Memory B cell (primary cell): ENCODE measurements around the gene MCFD2.

Experiments used
- ATAC-seq: fragments of 150-1000 bp; cut with Tn5 transposase; 2 replicates; pipeline ENCODE4 v1.10.0; 2021; ENCODE audit warnings: low read depth, mild to moderate bottlenecking, moderate library complexity
- DNase-seq, 2 donors: peaks; one replicate each; pipeline ENCODE4 v3.0.0; 2022; ENCODE audit warnings: low spot score in 2 of 2
- H3K27ac Mint-ChIP-seq: one replicate; pipeline ENCODE4 v1.8.0; 2022; ENCODE audit warnings: mild to moderate bottlenecking, moderate library complexity, mixed read lengths
- H3K27me3 Mint-ChIP-seq: one replicate; pipeline ENCODE4 v1.8.0; 2022; ENCODE audit warnings: mixed read lengths
- H3K36me3 Mint-ChIP-seq: one replicate; pipeline ENCODE4 v1.8.0; 2022; ENCODE audit warnings: mild to moderate bottlenecking, mixed read lengths
- H3K4me1 Mint-ChIP-seq: one replicate; pipeline ENCODE4 v1.8.0; 2022; ENCODE audit warnings: mixed read lengths
- H3K4me3 Mint-ChIP-seq: one replicate; pipeline ENCODE4 v1.8.0; 2022; ENCODE audit warnings: mild to moderate bottlenecking, moderate library complexity, mixed read lengths
- H3K9me3 Mint-ChIP-seq: one replicate; pipeline ENCODE4 v1.8.0; 2022; ENCODE audit warnings: mixed read lengths

Gene MCFD2

GRCh38 chr2:46915281-46915810 is at the start of gene MCFD2:
Gene MCFD2 (minus strand): TSS chr2:46915806. CDS start chr2:46909171, 6,635 bp downstream.
- H3K4me1 Mint-ChIP-seq, result peaks cover 31% of the 10 kb centered on the region
- H3K36me3 Mint-ChIP-seq, result no peaks in the 10 kb centered on the region
- no peaks in the 10 kb centered on the region for H3K9me3 Mint-ChIP-seq
- no peaks in the 10 kb centered on the region for H3K27me3 Mint-ChIP-seq
- peak within 1 kb of the TSS; percentile 94 for H3K27ac Mint-ChIP-seq
- H3K4me3 Mint-ChIP-seq, result peak within 1 kb of the TSS; percentile 94
- no peak for DNase-seq
- ATAC-seq, result no peak

- Mint-ChIP-seq H3K4me3 (no peak overlapping the region), H3K9me3 (no peaks in the 10 kb centered on the region), H3K27ac (no peak overlapping the region), H3K36me3 (peaks cover 10% of the 10 kb centered on the region), H3K27me3 (no peaks in the 10 kb centered on the region), H3K4me1 (peaks cover 22% of the 10 kb centered on the region)
- DNase-seq (no peak), ATAC-seq (no peak)
Measured at GRCh38 chr2:46964835-46965560, 49.4 kb upstream of the MCFD2 start.

- peaks cover 17% of the 10 kb centered on the region for H3K4me1 Mint-ChIP-seq
- DNase-seq (no peak), ATAC-seq (no peak)
- no peak overlapping the region for H3K4me3 Mint-ChIP-seq
- no peaks in the 10 kb centered on the region for H3K9me3 Mint-ChIP-seq
- no peaks in the 10 kb centered on the region for H3K27me3 Mint-ChIP-seq
- H3K27ac Mint-ChIP-seq, result peak overlapping the region; percentile 15
- peaks cover 12% of the 10 kb centered on the region for H3K36me3 Mint-ChIP-seq
Measured at GRCh38 chr2:46963941-46964673, 48.5 kb upstream of the MCFD2 start.

- H3K9me3 Mint-ChIP-seq, result no peaks in the 10 kb centered on the region
- DNase-seq (no peak), ATAC-seq (no peak)
- no peaks in the 10 kb centered on the region for H3K27me3 Mint-ChIP-seq
- no peak overlapping the region for H3K4me3 Mint-ChIP-seq
- H3K27ac Mint-ChIP-seq, result peak overlapping the region; percentile 15
- H3K36me3 Mint-ChIP-seq, result peaks cover 15% of the 10 kb centered on the region
- peaks cover 17% of the 10 kb centered on the region for H3K4me1 Mint-ChIP-seq
Measured at GRCh38 chr2:46963210-46963609, 47.6 kb upstream of the MCFD2 start.

- DNase-seq (no peak), ATAC-seq (no peak)
- H3K36me3 Mint-ChIP-seq, result peaks cover 15% of the 10 kb centered on the region
- H3K4me1 Mint-ChIP-seq, result peaks cover 17% of the 10 kb centered on the region
- H3K9me3 Mint-ChIP-seq, result no peaks in the 10 kb centered on the region
- H3K27me3 Mint-ChIP-seq, result no peaks in the 10 kb centered on the region
- H3K27ac Mint-ChIP-seq, result peak overlapping the region; percentile 49
- H3K4me3 Mint-ChIP-seq, result no peak overlapping the region
Measured at GRCh38 chr2:46962751-46963150, 47.1 kb upstream of the MCFD2 start.

- no peak for ATAC-seq
- peak overlapping the region; percentile 62 for H3K27ac Mint-ChIP-seq
- H3K4me1 Mint-ChIP-seq, result peaks cover 17% of the 10 kb centered on the region
- no peak for DNase-seq
- no peak overlapping the region for H3K4me3 Mint-ChIP-seq
- no peaks in the 10 kb centered on the region for H3K9me3 Mint-ChIP-seq
- peaks cover 28% of the 10 kb centered on the region for H3K36me3 Mint-ChIP-seq
- H3K27me3 Mint-ChIP-seq, result no peaks in the 10 kb centered on the region
Measured at GRCh38 chr2:46960618-46961017, 45.0 kb upstream of the MCFD2 start.

- H3K4me3 Mint-ChIP-seq, result no peak overlapping the region
- H3K4me1 Mint-ChIP-seq, result peaks cover 19% of the 10 kb centered on the region
- no peaks in the 10 kb centered on the region for H3K27me3 Mint-ChIP-seq
- no peaks in the 10 kb centered on the region for H3K9me3 Mint-ChIP-seq
- ATAC-seq (no peak), DNase-seq (no peak)
- peaks cover 38% of the 10 kb centered on the region for H3K36me3 Mint-ChIP-seq
- no peak overlapping the region for H3K27ac Mint-ChIP-seq
Measured at GRCh38 chr2:46958431-46959017, 42.9 kb upstream of the MCFD2 start.

GRCh38 chr2:46956981-46957531 is 41.5 kb upstream of the MCFD2 start:
- Mint-ChIP-seq H3K9me3 (no peaks in the 10 kb centered on the region), H3K4me3 (no peak overlapping the region), H3K27me3 (no peaks in the 10 kb centered on the region), H3K36me3 (peaks cover 38% of the 10 kb centered on the region), H3K27ac (no peak overlapping the region), H3K4me1 (peaks cover 16% of the 10 kb centered on the region)
- ATAC-seq (no peak), DNase-seq (no peak)

GRCh38 chr2:46955764-46956163 is 40.2 kb upstream of the MCFD2 start:
- Mint-ChIP-seq H3K4me1 (peaks cover 26% of the 10 kb centered on the region), H3K27ac (peak overlapping the region; percentile 60), H3K9me3 (no peaks in the 10 kb centered on the region), H3K4me3 (no peak overlapping the region), H3K27me3 (no peaks in the 10 kb centered on the region), H3K36me3 (peaks cover 46% of the 10 kb centered on the region)
- DNase-seq, result no peak
- ATAC-seq, result no peak

GRCh38 chr2:46954951-46955571 is 39.5 kb upstream of the MCFD2 start:
- DNase-seq (no peak), ATAC-seq (no peak)
- H3K9me3 Mint-ChIP-seq, result no peaks in the 10 kb centered on the region
- peaks cover 47% of the 10 kb centered on the region for H3K36me3 Mint-ChIP-seq
- H3K27ac Mint-ChIP-seq, result peak overlapping the region; percentile 60
- no peak overlapping the region for H3K4me3 Mint-ChIP-seq
- no peaks in the 10 kb centered on the region for H3K27me3 Mint-ChIP-seq
- H3K4me1 Mint-ChIP-seq, result peaks cover 26% of the 10 kb centered on the region

- Mint-ChIP-seq H3K9me3 (no peaks in the 10 kb centered on the region), H3K4me3 (no peak overlapping the region), H3K27ac (no peak overlapping the region), H3K27me3 (no peaks in the 10 kb centered on the region), H3K36me3 (peaks cover 42% of the 10 kb centered on the region), H3K4me1 (peaks cover 34% of the 10 kb centered on the region)
- no peak for ATAC-seq
- DNase-seq, result no peak
Measured at GRCh38 chr2:46952171-46952570, 36.6 kb upstream of the MCFD2 start.

- H3K9me3 Mint-ChIP-seq, result no peaks in the 10 kb centered on the region
- H3K4me1 Mint-ChIP-seq, result peaks cover 38% of the 10 kb centered on the region
- H3K4me3 Mint-ChIP-seq, result peak overlapping the region; percentile 69
- no peaks in the 10 kb centered on the region for H3K27me3 Mint-ChIP-seq
- no peak overlapping the region for H3K27ac Mint-ChIP-seq
- no peak for DNase-seq
- peaks cover 39% of the 10 kb centered on the region for H3K36me3 Mint-ChIP-seq
- ATAC-seq, result no peak
Measured at GRCh38 chr2:46951290-46952064, 35.9 kb upstream of the MCFD2 start.

- no peak for DNase-seq
- H3K9me3 Mint-ChIP-seq, result no peaks in the 10 kb centered on the region
- no peak overlapping the region for H3K4me3 Mint-ChIP-seq
Measured at GRCh38 chr2:46950314-46950713, 34.7 kb upstream of the MCFD2 start.

More at GRCh38 chr2:46950314-46950713, 34.7 kb upstream of the MCFD2 start:
- no peak for ATAC-seq
- peaks cover 38% of the 10 kb centered on the region for H3K36me3 Mint-ChIP-seq
- H3K4me1 Mint-ChIP-seq, result peaks cover 44% of the 10 kb centered on the region
- H3K27me3 Mint-ChIP-seq, result no peaks in the 10 kb centered on the region
- H3K27ac Mint-ChIP-seq, result no peak overlapping the region
